GM12875 (cell line): ENCODE results near the gene ENTPD7.

Source experiments
- H3K4me3 ChIP-seq: one replicate; pipeline ENCODE4 v1.5.1; 2011; ENCODE audit warnings: low read depth, low read length, control low read depth
- TF ChIP-seq, protein P1 (sequence below): IDR thresholded peaks from 2 replicates; pipeline ENCODE4 v1.5.1; 2011; ENCODE audit warnings: low read depth, mild to moderate bottlenecking, control low read depth, inconsistent platforms, low read length, moderate library complexity, borderline replicate concordance; ENCODE audit not compliant: insufficient read depth

The ENTPD7 gene

DNA sequence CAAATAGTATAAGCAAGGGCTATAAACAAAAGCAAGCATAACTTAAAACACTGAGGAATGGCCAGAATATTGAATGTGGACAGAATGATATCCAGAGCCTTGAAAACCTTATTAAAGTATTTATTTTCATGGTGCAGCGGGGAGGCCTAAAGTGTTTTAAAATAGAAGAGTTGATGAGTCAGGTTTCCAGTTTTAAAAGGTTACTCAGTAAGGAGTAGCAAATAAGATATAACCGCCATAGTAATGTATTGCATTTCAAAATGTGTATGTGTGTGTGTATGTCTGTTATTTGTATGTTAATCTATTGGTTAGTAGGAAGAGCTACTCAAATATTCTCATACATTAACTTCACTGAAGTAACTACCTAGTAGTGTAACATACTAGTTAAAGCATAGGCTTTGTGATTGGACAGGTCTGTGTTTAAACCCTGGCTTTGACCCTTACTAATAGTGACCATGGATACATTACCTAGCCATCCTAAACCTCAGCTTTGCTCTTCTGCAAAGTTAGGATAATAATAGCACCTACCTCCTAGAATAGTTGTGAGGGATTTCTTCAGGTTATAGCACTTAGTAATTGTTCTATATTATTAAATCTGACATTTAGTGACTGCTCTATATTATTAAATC is 89.6 kb downstream of the ENTPD7 start:
- TF ChIP-seq, protein P1, sequence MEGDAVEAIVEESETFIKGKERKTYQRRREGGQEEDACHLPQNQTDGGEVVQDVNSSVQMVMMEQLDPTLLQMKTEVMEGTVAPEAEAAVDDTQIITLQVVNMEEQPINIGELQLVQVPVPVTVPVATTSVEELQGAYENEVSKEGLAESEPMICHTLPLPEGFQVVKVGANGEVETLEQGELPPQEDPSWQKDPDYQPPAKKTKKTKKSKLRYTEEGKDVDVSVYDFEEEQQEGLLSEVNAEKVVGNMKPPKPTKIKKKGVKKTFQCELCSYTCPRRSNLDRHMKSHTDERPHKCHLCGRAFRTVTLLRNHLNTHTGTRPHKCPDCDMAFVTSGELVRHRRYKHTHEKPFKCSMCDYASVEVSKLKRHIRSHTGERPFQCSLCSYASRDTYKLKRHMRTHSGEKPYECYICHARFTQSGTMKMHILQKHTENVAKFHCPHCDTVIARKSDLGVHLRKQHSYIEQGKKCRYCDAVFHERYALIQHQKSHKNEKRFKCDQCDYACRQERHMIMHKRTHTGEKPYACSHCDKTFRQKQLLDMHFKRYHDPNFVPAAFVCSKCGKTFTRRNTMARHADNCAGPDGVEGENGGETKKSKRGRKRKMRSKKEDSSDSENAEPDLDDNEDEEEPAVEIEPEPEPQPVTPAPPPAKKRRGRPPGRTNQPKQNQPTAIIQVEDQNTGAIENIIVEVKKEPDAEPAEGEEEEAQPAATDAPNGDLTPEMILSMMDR, result no peak
- no peak overlapping the region for H3K4me3 ChIP-seq

DNA sequence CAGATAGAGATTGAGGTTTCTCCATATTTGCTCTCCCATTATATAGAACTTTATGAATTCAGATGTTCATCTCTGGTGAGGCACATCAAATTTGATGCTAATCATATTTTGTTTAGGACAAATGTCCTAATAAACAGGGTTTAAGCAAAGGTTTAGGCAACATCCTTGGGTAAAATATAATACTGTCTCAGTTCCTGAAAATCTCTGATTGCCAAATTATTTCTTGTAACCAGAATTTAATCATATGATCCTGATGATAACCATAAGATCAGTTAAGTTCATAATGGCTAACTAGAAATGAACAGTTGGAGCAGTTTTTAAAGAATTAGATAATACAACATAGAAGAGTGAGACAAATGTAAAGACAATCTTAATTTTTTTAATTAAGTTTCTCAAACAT is 91.3 kb downstream of the ENTPD7 start:
- TF ChIP-seq, protein P1, result no peak
- H3K4me3 ChIP-seq, result no peak overlapping the region

DNA sequence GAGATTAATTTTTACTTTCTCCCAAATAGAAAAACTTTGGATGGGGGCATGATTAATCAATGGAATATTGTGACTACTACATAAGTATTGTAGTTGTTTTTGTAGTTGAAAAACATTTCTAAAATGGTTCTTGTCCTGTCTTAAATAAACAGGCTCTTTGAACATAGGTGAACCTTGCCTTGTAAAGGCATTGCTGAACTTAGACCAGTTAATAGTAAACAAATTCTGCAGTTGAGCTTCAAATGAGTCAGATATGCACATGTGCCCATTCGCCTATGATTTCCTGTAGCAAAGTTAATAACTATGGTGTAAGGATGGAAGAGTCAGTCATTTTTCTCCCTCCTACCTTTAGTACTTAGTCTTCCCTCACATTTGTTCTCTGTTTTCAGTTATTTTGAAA is 95.4 kb downstream of the ENTPD7 start:
- TF ChIP-seq, protein P1, result no peak
- H3K4me3 ChIP-seq, result no peak overlapping the region
